ENCODE data around the gene CEACAM20. TPM values are rescaled to one million over a fixed set of nuclear protein-coding genes. Genes with fewer than 3 reads are reported as not detected.

Gene CEACAM20
- polyA plus RNA-seq (2011; rRNA removed) (not detected in 2 replicates), polyA minus RNA-seq (2011; rRNA and poly(A)+ RNA removed) (not detected in 2 replicates)

DNA sequence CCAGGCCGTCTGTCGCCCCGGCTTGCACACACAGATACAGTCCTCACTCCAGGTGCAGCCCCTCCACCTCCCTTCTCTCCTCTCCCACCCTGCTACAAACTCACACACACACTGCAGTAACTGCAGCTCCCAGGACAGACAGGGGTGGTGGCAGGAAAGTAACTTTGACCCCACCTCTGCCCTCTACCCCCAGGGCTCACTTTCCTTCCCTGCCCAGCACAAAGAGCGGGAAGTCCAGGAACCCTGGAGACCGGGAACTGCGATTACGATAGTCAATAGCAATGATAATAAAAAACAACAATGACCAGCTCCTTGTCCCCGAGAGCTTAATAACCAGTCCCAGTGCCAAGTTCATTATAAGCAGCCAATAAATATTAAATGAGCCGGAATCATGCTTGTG lies at the start of gene CEACAM20:
Gene CEACAM20 (minus strand): TSS at position 140 of the 400 bp plus-strand sequence. CDS start 166 bp downstream, outside the sequence.
- Histone ChIP-seq H3K27me3 (ENCODE audit: control insufficient read depth, insufficient read depth, low read length) (peaks cover 4% of the 10 kb centered on the region), H3K4me3 (ENCODE audit: low read depth, low read length) (no peak within 1 kb of the TSS), H3K36me3 (ENCODE audit: control insufficient read depth, insufficient read depth, low read length) (no peaks in the 10 kb centered on the region)
- TF ChIP-seq, protein P1, sequence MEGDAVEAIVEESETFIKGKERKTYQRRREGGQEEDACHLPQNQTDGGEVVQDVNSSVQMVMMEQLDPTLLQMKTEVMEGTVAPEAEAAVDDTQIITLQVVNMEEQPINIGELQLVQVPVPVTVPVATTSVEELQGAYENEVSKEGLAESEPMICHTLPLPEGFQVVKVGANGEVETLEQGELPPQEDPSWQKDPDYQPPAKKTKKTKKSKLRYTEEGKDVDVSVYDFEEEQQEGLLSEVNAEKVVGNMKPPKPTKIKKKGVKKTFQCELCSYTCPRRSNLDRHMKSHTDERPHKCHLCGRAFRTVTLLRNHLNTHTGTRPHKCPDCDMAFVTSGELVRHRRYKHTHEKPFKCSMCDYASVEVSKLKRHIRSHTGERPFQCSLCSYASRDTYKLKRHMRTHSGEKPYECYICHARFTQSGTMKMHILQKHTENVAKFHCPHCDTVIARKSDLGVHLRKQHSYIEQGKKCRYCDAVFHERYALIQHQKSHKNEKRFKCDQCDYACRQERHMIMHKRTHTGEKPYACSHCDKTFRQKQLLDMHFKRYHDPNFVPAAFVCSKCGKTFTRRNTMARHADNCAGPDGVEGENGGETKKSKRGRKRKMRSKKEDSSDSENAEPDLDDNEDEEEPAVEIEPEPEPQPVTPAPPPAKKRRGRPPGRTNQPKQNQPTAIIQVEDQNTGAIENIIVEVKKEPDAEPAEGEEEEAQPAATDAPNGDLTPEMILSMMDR (IDR thresholded peaks at IDR 0.05; ENCODE audit: insufficient read depth, low read depth, low read length): no peak
- CTCF ChIA-PET: no interaction called here
- no peak for DNase-seq (ENCODE audit: low read depth)
- POLR2A ChIA-PET: no interaction called here

DNA sequence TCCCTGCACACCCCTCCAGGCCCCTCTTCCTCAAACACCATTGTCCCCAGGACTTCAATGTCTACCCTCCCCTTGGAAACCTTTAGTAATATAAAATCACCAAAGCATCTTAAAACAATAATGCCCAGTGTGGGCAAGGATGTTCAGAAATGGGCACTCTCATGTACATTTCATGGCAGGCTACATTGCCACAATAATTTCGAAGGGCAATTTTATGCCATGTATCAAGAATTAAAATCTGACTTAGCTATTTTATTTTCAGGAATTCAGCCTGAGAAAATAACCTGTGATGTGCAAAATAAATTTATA lies 48.0 kb upstream of the CEACAM20 start:
- Histone ChIP-seq H3K36me3 (ENCODE audit: control insufficient read depth, insufficient read depth, low read length) (no peaks in the 10 kb centered on the region), H3K4me3 (ENCODE audit: low read depth, low read length) (no peak overlapping the region), H3K27me3 (ENCODE audit: control insufficient read depth, insufficient read depth, low read length) (no peaks in the 10 kb centered on the region)
- POLR2A ChIA-PET: no interaction called here
- CTCF ChIA-PET: interaction anchor here (0.6 to 2.5 kb wide), 12 partner anchors 9 to 267 kb away, joined by 3 to 23 read pairs (median 4); no protein-coding TSS in a partner anchor
- DNase-seq (ENCODE audit: low read depth): no peak
- TF ChIP-seq, protein P1 (IDR thresholded peaks at IDR 0.05; ENCODE audit: insufficient read depth, low read depth, low read length): no peak

DNA sequence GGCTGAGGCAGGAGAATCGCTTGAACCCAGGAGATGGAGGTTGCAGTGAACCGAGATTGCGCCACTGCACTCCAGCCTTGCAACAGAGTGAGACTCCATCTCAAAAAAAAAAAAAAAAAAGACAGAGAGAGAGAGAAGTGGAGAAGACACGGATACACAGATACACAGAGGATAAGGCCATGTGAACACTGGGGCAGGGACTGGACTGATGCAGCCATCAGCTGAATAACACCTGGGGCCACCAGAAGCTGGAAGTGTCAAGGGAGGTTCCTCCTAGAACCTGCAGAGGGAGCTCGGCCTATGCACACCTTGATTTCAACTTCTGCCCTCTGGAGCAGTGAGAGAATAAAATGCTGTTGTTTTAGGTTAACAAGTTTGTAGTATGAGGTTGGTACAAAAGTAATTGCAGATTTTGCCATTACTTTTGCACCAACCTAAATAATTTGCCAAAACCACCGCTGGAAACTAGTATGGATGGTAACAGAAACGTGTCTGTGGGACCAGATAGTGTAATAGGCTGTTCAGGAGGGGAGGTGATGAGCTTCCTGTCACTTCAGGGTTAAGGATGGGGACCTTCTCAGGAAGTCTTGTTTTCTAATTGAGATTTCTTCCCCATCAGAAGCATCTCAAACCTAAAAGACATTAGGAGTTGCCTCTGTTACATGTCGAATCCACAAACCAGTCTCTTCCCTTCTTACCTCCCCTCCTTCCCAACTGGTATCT lies 47.5 kb upstream of the CEACAM20 start:
- ChIA-PET POLR2A (interaction anchor here (0.6 kb wide), 1 partner anchor 40 kb away, joined by 4 read pairs; no protein-coding TSS in a partner anchor), CTCF (interaction anchor here (0.6 to 2.5 kb wide), 16 partner anchors 9 to 267 kb away, joined by 3 to 23 read pairs (median 4); no protein-coding TSS in a partner anchor)
- TF ChIP-seq, protein P1 (IDR thresholded peaks at IDR 0.05; ENCODE audit: insufficient read depth, low read depth, low read length): peak; percentile 70
- no peaks in the 10 kb centered on the region for H3K27me3 ChIP-seq (ENCODE audit: control insufficient read depth, insufficient read depth, low read length)
- H3K36me3 ChIP-seq (ENCODE audit: control insufficient read depth, insufficient read depth, low read length): no peaks in the 10 kb centered on the region
- DNase-seq (ENCODE audit: low read depth): no peak
- no peak overlapping the region for H3K4me3 ChIP-seq (ENCODE audit: low read depth, low read length)

DNA sequence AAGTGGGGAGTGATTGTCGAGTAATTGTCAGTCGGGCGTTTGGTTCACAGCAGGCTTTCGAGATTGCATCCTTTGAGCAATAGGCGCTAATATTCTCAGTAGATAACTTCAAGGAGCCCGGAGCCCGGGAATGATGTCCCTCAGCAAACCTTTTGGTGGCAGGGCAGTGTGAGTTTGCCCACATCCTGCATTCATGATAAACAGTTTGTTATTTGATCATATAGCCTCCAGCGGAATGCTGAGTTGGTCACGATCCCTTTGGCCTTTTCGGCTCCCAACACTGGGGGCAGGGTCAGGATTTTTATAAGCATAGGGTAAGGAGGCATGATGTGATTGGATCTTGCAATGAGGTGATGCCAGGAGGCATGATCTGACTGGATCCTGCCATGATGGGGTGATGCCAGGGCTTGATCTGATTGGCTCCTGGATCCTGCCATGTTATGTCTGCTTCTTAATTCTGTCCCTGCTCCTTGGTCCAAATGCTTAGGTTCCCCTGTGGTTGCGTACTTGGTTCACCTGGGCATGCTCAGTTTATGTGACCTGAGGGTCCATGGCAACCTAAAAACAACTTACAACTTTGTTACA lies 45.7 kb upstream of the CEACAM20 start:
- POLR2A ChIA-PET: no interaction called here

More for the DNA sequence above, 45.7 kb upstream of the CEACAM20 start:
- CTCF ChIA-PET: interaction anchor here (1.4 to 2.3 kb wide), 3 partner anchors 82 to 195 kb away, joined by 3 to 12 read pairs (median 7); no protein-coding TSS in a partner anchor
- TF ChIP-seq, protein P1 (IDR thresholded peaks at IDR 0.05; ENCODE audit: insufficient read depth, low read depth, low read length): no peak
- Histone ChIP-seq H3K27me3 (ENCODE audit: control insufficient read depth, insufficient read depth, low read length) (peaks cover 4% of the 10 kb centered on the region), H3K36me3 (ENCODE audit: control insufficient read depth, insufficient read depth, low read length) (no peaks in the 10 kb centered on the region), H3K4me3 (ENCODE audit: low read depth, low read length) (no peak overlapping the region)
- no peak for DNase-seq (ENCODE audit: low read depth)

Measured in BJ (cell line).